GM21576 (cell line): ENCODE measurements around the gene EIF4G3.
"Not testable (repeated sequence)": the region's sequence is repeated elsewhere in the genome, so short reads cannot be mapped to it uniquely, and the experiment has no call there.

Source experiments
- ATAC-seq: cut with Tn5 transposase; IDR thresholded peaks from one replicate; pipeline ENCODE4 v1.9.1; 2021; ENCODE audit warnings: mild to moderate bottlenecking, moderate library complexity; ENCODE audit not compliant: unreplicated experiment

Gene EIF4G3

DNA sequence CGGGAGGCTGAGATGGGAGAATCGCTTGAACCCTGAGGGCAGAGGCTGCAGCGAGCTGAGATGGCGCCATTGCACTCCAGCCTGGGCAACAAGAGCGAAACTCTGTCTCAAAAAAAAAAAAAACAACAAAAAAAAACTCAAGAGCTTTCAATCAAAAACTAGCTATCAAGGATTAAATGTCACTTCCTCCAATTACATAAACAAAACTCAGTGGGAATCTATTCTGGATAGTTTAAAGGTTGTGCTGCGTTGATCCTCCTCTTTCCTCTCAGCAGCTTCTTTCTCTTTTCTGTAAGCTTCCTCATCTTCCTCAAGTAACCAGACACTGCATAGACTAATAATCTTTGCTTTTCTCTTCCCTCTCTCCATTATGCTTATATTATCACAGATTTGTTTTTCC is 20.7 kb downstream of the EIF4G3 start:
- ATAC-seq, result no peak

DNA sequence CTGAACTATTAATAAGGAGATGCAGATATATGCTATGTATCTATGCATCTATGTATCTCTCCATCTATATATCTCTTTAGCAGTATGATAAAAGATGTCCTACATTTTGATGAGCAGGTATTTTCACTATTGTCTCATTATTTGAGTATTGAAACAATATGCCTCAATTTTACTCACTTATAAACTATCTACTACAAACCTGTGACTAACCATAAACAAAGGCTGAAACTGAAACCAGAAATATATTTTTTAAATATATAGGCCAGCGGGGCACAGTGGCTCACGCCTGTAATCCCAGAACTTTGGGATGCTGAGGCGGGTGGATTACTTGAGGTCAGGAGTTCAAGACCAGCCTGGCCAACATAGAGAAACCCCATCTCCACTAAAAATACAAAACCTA is 22.0 kb downstream of the EIF4G3 start:
- no peak for ATAC-seq

DNA sequence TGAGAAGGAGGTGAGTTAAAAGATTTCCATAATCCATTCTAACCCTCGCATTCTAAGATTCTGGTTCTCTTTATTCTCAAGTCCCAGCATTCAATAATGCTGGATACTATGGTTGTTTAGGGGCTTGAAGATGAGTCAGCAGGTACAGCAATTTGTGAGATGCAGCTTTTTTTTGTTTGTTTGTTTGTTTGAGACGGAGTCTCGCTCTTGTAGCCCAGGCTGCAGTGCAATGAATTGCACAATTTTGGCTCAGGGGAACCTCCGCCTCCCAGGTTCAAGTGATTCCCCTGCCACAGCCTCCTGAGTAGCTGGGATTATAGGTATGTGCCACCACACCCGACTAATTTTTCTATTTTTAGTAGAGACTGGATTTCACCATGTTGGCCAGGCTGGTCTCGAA is 23.3 kb downstream of the EIF4G3 start:
- no peak for ATAC-seq

DNA sequence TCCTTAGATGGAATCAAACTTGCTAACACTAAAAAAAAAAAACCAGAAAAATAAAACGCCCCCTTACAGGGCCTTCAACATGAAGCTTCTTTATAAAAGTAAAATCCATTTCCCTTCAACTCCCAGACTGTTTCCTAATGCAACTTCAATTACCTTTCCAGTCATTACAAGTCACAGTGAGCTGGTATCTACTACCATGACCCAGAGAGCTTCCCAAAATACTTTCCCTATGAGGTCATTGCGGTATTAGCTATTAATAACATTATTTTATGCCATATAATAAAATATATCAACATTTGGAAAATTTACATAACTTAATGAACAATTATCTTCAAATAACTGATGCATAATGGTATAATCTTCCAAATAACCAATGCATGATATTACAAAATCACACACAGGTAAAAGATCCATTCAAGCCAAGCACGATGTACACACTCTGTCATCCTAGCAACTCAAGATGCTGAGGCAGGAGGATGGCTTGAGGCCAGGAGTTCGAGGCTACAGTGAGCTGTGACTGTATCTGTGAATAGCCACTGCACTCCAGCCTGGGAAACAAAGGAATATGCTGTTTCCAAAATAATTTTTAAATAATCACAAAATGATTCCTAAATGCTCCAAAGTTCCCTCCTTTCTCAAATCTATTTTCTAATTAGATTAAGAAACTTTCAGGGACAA is 24.1 kb downstream of the EIF4G3 start:
- ATAC-seq, result no peak

DNA sequence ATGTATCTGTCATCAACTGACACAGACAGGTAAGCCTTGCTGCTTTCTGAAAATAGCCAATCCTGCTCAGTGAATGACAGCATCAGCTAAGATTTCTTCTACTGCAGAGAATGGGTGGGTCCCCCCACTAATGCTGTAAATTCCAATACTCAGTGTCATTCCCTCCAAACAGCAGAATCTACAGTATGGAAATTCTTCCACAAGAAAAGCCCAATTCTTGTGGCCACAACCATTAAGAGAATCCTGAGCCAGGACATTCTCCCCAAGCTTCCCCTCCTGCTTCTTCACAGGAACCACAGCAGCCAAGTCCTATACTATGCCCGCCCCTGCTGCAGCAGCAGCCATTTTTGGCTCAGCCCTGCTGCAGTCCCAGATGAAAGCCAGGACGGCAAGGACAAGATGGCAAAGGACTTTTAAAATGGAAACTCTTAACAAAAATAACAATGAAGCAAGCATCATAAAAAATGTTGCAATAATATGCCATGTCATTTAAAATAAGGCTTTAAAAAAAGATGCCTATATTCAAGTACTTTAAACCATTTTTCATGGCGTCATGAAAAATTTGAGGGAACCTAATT is 26.8 kb downstream of the EIF4G3 start:
- ATAC-seq, result no peak

DNA sequence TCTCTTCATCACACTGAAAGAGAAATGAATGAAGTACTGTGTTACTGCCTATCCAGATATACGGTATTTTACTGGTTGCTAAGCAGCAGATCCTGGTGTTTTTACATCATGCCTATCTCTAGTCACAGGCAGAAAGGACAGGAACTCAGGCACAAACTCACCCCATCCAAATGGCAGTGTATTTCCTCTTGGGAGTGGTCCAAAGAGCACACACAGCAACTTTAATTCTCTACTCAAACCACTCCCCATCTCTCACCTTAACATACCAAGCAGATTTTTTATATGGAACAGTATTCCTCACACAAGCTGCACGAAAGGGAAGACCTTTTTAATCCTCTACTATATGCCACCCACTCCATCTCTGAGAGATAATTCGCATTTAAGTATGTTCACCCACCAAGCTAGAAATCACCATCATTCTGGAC is 27.3 kb downstream of the EIF4G3 start:
- no peak for ATAC-seq

DNA sequence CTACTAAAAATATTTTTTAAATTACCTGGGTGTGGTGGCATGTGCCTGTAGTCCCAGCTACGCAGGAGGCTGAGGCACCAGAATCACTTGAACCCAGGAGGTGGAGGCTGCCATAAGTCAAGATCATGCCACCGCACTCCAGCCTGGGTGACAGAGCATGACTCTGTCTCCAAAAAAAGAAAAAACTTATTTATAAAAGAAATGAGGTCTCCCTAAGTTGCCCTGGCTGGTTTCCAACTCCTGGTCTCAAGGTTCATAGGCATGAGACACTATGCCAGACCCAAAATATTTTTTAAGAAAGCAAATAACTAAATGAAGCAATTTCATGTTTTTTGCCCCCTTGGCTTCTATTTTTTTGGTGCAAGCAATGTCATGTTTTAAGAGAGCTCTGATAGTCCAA is 32.9 kb downstream of the EIF4G3 start:
- ATAC-seq, result no peak

DNA sequence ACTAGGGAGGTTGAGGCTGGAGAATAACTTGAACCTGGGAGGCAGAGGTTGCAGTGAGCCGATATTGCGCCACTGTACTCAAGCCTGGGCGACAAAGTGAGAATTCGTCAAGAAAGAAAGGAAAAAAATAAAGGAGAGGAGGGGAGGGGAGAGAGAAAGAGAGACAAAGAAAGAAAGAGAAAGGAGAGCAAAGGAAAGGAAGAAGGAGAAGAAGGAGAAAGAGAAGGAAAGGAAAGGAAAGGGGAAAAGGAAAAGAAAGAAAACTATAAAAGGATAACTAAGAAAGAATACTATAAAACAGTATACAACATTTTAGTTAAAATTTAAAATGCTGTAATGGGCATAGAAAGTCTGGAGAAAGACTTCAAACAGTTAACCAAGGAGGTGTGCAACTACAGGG is 33.6 kb downstream of the EIF4G3 start:
- ATAC-seq, result no peak

DNA sequence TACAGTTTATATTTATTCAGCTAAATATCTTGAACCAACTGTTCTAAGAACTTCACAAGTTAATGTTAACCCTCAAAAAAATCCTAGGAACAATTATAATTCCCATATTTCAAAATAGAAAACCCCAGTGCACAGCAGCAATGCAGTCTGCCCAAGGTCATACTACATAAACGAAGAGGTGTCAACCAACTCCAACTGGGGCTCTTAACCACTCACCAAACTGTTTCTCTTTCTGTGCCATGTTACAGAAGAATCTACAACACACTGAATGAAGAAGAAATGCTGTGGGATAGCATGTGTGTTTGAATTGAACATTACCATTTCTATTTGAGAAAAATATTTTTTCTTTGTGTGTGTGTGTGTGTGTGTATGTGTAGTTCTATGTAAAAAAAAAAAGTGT is 35.7 kb downstream of the EIF4G3 start:
- no peak for ATAC-seq

DNA sequence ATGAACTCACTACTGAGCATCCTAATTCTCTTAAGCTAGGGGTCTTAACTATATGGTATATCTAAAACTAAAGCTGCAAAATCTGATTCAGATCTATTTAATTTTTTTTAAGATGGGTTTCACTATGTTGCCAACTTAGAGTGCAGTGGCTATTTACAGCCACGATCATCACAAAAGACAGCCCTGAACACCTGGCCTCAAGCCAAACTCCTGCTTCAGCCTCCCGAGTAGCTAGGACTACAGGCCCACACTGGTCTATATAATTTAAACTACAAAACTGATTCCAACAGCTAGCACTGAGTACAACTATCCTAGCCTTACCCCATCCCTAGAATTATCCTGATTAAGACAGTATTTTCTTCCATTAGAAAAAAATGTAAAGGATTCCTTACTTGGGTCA is 37.1 kb downstream of the EIF4G3 start:
- no peak for ATAC-seq

DNA sequence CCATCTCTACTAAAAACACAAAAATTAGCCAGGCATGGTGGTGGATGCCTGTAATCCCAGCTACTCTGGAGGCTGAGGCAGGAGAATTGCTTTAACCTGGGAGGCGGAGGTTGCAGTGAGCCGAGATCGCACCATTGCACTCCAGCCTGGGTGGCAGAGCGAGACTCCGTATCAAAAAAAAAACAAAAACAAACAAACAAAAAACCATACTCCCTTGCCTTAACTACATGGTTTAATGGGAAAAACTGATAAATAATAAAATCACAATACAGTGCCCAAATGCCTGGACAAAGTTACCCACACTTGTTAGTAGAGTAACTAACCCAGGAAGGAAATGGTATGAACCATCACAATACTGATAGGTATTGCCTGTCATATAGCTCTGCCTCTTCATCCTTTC is 40.4 kb downstream of the EIF4G3 start:
- not testable (repeated sequence) for ATAC-seq

DNA sequence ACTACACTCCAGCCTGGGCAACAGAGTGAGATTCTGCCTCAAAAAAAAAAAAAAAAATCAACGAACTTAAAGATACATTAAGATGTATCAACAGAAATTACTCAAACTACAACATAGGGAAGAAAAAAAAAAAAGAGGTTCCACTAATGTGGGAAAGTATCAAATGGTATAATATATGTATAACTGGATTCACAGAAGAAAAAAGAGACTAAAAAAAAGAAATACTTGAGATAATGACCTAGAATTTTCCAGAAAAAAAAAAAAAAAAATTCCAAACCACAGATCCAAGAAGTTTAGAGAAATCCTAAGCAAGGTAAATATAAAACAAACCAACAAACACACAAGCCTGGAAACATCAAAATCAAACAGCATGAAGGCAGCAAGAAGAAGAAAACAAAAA is 45.5 kb downstream of the EIF4G3 start:
- ATAC-seq, result no peak

DNA sequence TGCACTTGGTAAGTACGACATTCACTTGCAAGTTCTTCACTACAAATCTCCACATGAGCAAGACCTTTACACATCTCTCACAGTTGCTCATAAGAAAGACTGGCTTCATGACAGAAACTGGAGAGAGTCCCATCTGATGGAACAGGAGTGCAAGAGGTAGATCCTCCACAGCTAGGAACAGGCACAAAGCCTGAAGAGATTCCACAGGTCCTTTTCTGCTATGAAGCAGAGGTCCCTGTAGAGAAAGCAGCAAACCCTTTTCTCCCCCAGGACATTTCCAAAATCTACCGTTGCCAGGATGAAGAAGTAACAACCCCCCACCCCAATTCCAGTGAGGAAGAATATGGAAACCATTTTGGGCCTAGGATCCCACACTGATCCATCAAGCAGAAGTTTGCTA is 47.3 kb downstream of the EIF4G3 start:
- ATAC-seq, result no peak

DNA sequence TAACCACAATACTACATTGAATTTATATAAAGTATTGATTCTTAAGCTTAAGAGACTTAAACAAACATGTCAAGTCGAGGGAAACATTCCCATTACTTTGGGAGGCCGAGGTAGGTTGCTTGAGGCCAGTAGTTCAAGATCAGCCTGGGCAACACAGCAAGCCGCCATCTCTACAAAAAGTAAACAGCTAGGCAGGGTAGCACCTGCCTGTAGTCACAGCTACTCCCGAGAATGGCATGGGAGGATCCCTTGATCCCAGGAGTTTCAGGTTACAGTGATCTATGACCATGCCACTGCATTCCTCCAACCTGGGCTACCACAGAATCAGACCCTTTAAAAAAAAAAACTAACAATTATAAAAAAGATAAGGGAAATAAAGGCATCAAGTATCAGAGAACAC is 50.4 kb downstream of the EIF4G3 start:
- no peak for ATAC-seq

DNA sequence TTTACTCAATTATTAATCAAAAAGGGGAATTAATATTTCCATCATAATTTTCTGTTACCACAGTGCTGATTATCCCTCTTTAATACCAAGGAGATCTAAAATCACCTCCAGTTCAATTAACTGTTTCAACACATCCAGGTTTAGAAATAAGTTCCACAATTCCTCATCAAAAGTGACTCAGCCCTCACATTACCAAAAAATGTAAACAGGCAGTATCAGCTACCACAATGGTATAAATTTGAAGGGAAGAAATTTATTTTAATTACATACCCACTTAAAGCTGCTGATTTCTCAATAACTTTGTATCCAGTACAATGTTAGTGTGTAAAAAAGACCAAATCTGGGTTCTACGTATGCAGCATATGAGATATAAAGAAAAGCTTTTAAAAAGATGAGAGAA is 51.9 kb downstream of the EIF4G3 start:
- no peak for ATAC-seq

DNA sequence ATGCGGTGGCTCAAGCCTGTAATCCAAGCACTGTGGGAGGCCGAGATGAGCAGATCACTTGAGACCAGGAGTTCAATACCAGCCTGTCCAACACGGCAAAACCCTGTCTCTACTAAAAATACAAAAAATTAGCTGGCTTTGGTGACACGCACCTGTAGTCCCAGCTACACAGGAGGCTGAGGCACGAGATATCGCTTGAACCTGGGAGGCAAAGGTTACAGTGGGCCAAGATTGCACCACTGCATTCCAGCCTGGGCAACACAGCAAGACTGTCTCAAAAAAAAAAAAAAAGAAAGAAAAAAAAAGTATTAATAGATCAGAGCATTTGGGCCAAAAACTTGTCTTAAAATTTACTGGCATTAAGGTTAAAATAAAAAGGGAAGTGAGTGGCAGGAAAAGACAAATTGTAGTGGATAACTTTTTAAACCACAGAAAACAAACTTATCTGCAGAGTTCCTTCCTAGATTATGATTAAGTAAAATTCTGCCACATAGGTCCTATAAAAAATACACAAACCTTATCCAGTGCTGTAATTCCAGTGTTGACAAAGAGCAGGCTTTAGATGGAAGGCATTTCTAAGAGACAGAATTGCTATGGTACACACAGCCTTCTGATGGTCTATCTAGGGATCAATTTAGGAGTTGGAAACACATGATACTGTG is 53.3 kb downstream of the EIF4G3 start:
- ATAC-seq, result no peak

DNA sequence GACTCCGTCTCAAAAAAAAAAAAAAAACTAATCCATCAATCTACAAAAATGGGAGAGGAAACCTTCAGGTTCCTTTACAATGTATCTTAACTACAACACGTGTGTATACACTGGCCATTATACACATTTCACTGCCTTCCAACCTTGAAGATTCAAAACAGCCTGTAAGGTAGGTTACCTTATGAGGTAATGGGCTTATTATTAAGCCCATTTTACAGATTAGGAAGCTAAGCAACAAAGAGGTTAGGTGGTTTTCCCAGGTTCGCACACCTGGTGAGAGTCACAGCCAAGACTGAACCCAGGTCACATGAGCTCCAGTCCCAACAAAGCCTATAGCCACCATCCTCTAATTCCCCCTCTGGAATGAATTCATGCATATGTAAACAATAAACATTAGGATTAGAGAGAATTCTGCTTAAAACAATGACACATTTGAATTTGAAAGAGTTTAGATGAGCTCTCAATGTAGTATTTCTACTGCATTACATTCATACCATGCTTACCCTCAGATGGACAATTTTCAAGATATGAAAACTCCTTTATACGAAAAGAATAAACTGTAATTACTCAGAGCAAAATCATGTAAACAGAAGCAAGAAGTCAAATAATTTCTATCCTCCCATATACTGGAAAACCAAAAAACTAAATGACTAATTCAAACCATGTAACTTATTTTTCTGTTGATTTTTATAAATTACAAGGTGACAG is 54.8 kb downstream of the EIF4G3 start:
- ATAC-seq, result no peak

DNA sequence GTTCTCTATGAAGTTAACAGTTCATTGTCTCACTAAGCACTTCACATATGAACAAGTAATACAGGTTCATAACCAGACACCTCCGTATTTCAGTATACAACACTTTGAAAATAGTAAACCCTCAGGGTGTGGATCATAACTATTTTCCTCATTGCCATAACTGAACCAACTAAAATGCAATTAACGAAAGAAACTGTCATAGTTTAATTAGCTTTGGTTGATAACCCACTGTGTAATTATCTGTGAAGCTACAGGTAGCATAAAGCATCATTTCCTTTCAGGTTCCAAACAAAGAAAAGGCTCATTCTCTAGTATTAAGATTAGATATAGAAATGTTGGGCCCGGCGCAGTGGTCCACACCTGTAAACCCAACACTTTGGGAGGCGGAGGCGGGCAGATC is 58.5 kb downstream of the EIF4G3 start:
- ATAC-seq, result no peak

DNA sequence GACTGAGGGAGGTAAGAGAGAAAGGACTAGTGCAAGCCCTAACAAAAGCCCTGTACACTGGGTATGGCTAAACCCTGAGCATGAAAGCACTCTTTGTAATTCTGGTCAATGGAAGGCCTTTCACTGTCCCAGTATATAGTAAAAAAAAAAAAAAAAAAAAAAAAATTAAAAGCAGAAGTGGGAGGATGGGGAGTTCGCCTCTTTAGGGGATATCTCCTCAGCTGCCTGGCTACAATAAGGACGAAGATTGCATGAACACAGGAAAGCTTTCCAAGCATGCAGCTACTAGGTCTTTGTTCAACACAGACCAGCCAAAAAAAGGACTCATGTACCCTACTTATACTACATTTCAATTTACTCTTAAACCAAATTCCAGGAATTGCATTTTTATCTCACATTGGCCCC is 59.1 kb downstream of the EIF4G3 start:
- no peak for ATAC-seq

DNA sequence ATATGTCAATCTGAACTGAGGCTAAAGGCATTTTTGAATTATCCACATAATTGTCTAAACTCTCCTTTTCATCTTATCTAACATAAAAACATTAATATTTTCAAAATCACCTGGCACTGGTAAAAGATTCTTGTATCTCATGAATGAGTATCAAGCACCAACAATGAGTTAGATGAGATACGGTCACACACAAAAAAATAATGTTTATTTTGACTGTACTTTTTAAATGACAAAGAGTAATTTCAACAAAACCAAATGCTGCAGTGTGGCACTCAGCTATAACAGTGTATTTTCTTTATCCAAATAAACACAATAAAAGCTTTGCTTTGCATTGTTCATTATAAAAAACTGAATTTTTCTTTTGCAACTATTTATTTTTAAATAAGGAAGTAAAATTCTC is 59.5 kb downstream of the EIF4G3 start:
- no peak for ATAC-seq

DNA sequence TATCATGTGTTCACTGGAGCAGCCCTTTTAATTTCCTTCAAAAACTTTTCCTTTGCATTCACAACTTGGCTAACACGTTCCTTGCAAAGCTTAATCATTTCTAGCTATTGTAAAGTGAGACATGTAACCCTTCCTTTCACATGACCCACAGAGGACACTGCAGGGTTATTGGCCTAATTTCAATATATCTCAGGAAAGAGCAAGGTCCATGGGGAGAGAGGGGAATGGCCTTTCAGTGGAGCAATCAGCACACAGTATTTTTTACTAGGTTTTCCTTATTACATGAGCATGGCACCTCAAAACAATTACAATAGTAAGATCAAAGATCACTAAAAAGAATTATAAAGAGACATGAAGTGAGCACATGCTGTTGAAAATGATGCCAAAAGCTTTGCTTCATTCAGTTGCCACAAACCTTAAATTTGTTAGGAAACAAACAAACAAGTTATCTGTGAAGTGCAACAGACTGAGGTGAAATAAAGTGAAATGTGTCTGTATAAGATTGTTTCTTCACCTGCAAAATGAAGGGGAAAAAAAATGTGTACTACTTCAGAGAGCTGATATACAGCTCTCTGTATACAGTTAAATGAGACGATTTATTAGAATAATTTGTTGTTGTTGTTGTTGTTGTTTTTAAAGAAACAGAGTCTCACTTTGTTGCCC is 61.5 kb downstream of the EIF4G3 start:
- ATAC-seq, result no peak
